K562 (cell line): ENCODE results near the gene FAM53B. TPM values are rescaled to one million over a fixed set of nuclear protein-coding genes. Genes with fewer than 3 reads are reported as not detected.

Experiments
- ATAC-seq: fragments of 200-7000 bp; cut with Tn5 transposase; 3 replicates; pipeline ENCODE4 v1.9.1; 2020; ENCODE audit warnings: moderate library complexity
- BruUV-seq: library from RNA; stranded (reverse); fragments of 400-500 nt; replicated peaks from 2 replicates; lab custom pipeline; 2021; lab: Mats Ljungman, UMichigan
- CTCF ChIA-PET: fragments of 300-600 bp; formaldehyde crosslinking; extraction: SDS; loops from one replicate; lab custom pipeline; 2021; ENCODE audit warnings: low intra/inter-chr PET ratio; lab: Yijun Ruan, JAX
- POLR2A ChIA-PET: fragments of 300-600, 350-650 bp; sonication (Branson Sonifier 250); formaldehyde crosslinking; extraction: SDS; loops from one replicate; lab custom pipeline; 2021; ENCODE audit warnings: antibody characterized with exemption, inconsistent platforms; lab: Yijun Ruan, JAX
- DNase-seq, 4 experiments: peaks; one replicate each; pipeline versions ENCODE4 v3.0.0 to v3.0.0-alpha.2; 2011 to 2018; ENCODE audit warnings: low spot score in 3 of 4, mixed read lengths in 3 of 4; ENCODE audit errors: extremely low read depth in 1 of 4
- FAIRE-seq: peaks from 2 replicates; lab custom pipeline; 2011; peaks lifted over from hg19 to GRCh38; lab: Jason Lieb, UNC
- H2AFZ ChIP-seq: 2 replicates; pipeline ENCODE4 v1.6.0; 2011; ENCODE audit warnings: low read depth, low read length, control low read depth, inconsistent platforms
- H3K27ac ChIP-seq: fragments of 200-600 bp; 3 replicates; pipeline ENCODE4 v1.8.0; 2011; ENCODE audit warnings: low read depth, mild to moderate bottlenecking, control low read depth, inconsistent platforms, low read length, moderate library complexity, mixed read lengths; ENCODE audit errors: extremely low read depth
- H3K27me3 ChIP-seq, 2 experiments: fragments of 300-600 bp in 1 of 2; 2 replicates in 1 of 2; 3 replicates in 1 of 2; pipeline versions ENCODE4 v1.6.0 to v1.8.0; 2011; ENCODE audit warnings: inconsistent platforms in 2 of 2, low read length in 2 of 2, mild to moderate bottlenecking in 1 of 2, mixed read lengths in 1 of 2, moderate library complexity in 1 of 2; ENCODE audit not compliant: control insufficient read depth in 2 of 2, insufficient read depth in 2 of 2
- H3K36me3 ChIP-seq: fragments of 300-600 bp; 3 replicates; pipeline ENCODE4 v1.8.0; 2011; ENCODE audit warnings: mild to moderate bottlenecking, low read length, inconsistent platforms; ENCODE audit not compliant: control insufficient read depth, insufficient read depth
- H3K4me1 ChIP-seq, 2 experiments: fragments of 200-600 bp in 1 of 2; replicated peaks in 1 of 2; 2 replicates in 1 of 2; 3 replicates in 1 of 2; pipeline versions ENCODE4 v1.5.1 to v1.8.0; 2011; ENCODE audit warnings: inconsistent platforms in 2 of 2, low read length in 2 of 2, mild to moderate bottlenecking in 1 of 2, mixed read lengths in 1 of 2, moderate library complexity in 1 of 2; ENCODE audit not compliant: control insufficient read depth in 2 of 2, insufficient read depth in 2 of 2
- H3K4me2 ChIP-seq: 2 replicates; pipeline ENCODE4 v1.6.1; 2011; ENCODE audit warnings: low read length, control low read depth, inconsistent platforms, mixed read lengths; ENCODE audit not compliant: insufficient read depth
- H3K4me3 ChIP-seq: fragments of 200-600 bp; sonication (generic), shearing (Covaris generic); 2 replicates; pipeline ENCODE4 v1.5.1; 2016; ENCODE audit warnings: control low read depth, inconsistent platforms
- H3K79me2 ChIP-seq: fragments of 200-600 bp; 3 replicates; pipeline ENCODE4 v1.8.0; 2011; ENCODE audit warnings: low read length, inconsistent platforms; ENCODE audit not compliant: control insufficient read depth, insufficient read depth
- H3K9ac ChIP-seq, 2 experiments: 2 replicates each; pipeline versions ENCODE4 v1.6.0 to v1.6.1; 2011; ENCODE audit warnings: low read depth in 2 of 2, low read length in 2 of 2, control low read depth in 1 of 2, inconsistent platforms in 1 of 2, mild to moderate bottlenecking in 1 of 2, mixed read lengths in 1 of 2; ENCODE audit not compliant: insufficient read depth in 1 of 2
- H3K9me1 ChIP-seq: one replicate; pipeline ENCODE4 v1.6.0; 2011; ENCODE audit warnings: inconsistent platforms, mild to moderate bottlenecking, low read length, moderate library complexity; ENCODE audit not compliant: control insufficient read depth, insufficient read depth
- H3K9me3 ChIP-seq: replicated peaks from 2 replicates; pipeline ENCODE4 v1.5.1; 2011; ENCODE audit warnings: low read depth, low read length, inconsistent platforms; ENCODE audit not compliant: control insufficient read depth, insufficient read depth
- H4K20me1 ChIP-seq: replicated peaks from 2 replicates; pipeline ENCODE4 v1.6.1; 2011; ENCODE audit warnings: low read length, inconsistent platforms, mixed read lengths; ENCODE audit not compliant: control insufficient read depth, insufficient read depth
- ATF1 ChIP-seq, 2 experiments: fragments of 450-650 bp in 1 of 2; IDR thresholded peaks; 2 replicates each; pipeline ENCODE4 v1.6.1; 2016; ENCODE audit warnings: missing compliant biosample characterization in 1 of 2, missing genetic modification characterization in 1 of 2
- ETV6 ChIP-seq, 3 experiments: fragments of 150-350 bp in 1 of 3; sonication (generic) in 1 of 3; formaldehyde crosslinking in 1 of 3; IDR thresholded peaks; 2 replicates each; pipeline versions ENCODE4 v1.6.1 to v1.8.0; 2014 to 2022; ENCODE audit warnings: borderline replicate concordance in 2 of 3, low read depth in 2 of 3, antibody characterized with exemption in 1 of 3, low read length in 1 of 3, mild to moderate bottlenecking in 1 of 3, missing genetic modification reagents in 1 of 3
- KDM5B ChIP-seq: fragments of 200-600 bp; sonication (generic); IDR thresholded peaks from 2 replicates; pipeline ENCODE4 v1.6.1; 2012; ENCODE audit warnings: low read depth, mild to moderate bottlenecking, moderate library complexity, low read length, control low read depth, inconsistent platforms; ENCODE audit not compliant: insufficient replicate concordance
- KLF10 ChIP-seq: fragments of 250-450 bp; sonication (Bioruptor Pico); IDR thresholded peaks from 2 replicates; pipeline ENCODE4 v1.6.1; 2021; ENCODE audit warnings: matching md5 sums
- MAZ ChIP-seq, 2 experiments: fragments of 450-650 bp in 1 of 2; sonication (generic) in 1 of 2; formaldehyde crosslinking; IDR thresholded peaks in 1 of 2; conservative IDR thresholded peaks in 1 of 2; 2 replicates each; pipeline versions ENCODE4 v1.4.0 to v1.5.0; 2020; ENCODE audit warnings: mild to moderate bottlenecking in 1 of 2, missing genetic modification reagents in 1 of 2
- NR1H2 ChIP-seq: sonication (generic); formaldehyde crosslinking; IDR thresholded peaks from 2 replicates; pipeline ENCODE4 v1.4.0; 2020; ENCODE audit warnings: mild to moderate bottlenecking, missing genetic modification reagents
- RUNX1 ChIP-seq: sonication (generic); IDR thresholded peaks from 2 replicates; pipeline ENCODE4 v1.6.1; 2016; ENCODE audit warnings: antibody characterized with exemption, low read depth
- SREBF1 ChIP-seq: fragments of 150-350 bp; IDR thresholded peaks from 2 replicates; pipeline ENCODE4 v1.6.1; 2014; ENCODE audit warnings: antibody characterized with exemption, low read depth, low read length, borderline replicate concordance
- WGBS: fragments of 100-300 bp; shearing (Covaris generic); methylation state at CpG from one replicate; pipeline ENCODE4 v1.1.6; 2016; ENCODE audit warnings: low coverage, mixed read lengths; ENCODE audit not compliant: insufficient coverage; ENCODE audit errors: missing lambda C conversion rate; 5-methylcytosine and 5-hydroxymethylcytosine counted together
- in situ Hi-C: fragments of 300-500 bp; cut with MboI; formaldehyde crosslinking; loops from 4 replicates; pipeline ENCODE4 v1.15.0; 2018; ENCODE audit warnings: inconsistent platforms, mixed read lengths
- intact Hi-C: fragments of 100-400 bp; cut with micrococcal nuclease; formaldehyde crosslinking; loops from 2 replicates; pipeline ENCODE4 v1.14.2; 2022
- polyA plus RNA-seq, 8 experiments: library from polyadenylated mRNA; depleted of rRNA in 4 of 8; stranded (reverse) in 5 of 8; unstranded in 3 of 8; fragments of >200 nt; fragmentation: Nextera tagmentation in 2 of 8; fragmentation: Illumina TruSeq in 1 of 8; extraction: Ambion mirVana in 2 of 8; extraction: Trizol in 1 of 8; gene quantifications; 2 replicates each; pipeline versions ENCODE4 v1.2.1 to v1.2.3, GENCODE V29; 2011 to 2014; ENCODE audit warnings: inconsistent platforms in 1 of 8, missing spikeins in 1 of 8
- total RNA-seq, 7 experiments: library from RNA; depleted of rRNA in 6 of 7; stranded (reverse); fragments of >200 nt in 6 of 7; fragmentation: Illumina TruSeq in 2 of 7; extraction: Trizol in 2 of 7; gene quantifications; 2 replicates each; pipeline versions ENCODE4 v1.2.1 to v1.2.3, GENCODE V29; 2011 to 2021; ENCODE audit warnings: low replicate concordance in 1 of 7

The FAM53B gene
- total and polyA plus RNA-seq, 9 of the 15 experiments (the other 6 are each of a cell fraction or from before 2014, with no cell fraction given): 0.03 to 16.5 (median 5.0) TPM

- no TSS peak for BruUV-seq
- intact Hi-C loops: no loop called here
- DNase-seq (no peak), ATAC-seq (no peak), FAIRE-seq (no peak)
- TF ChIP-seq ATF1 (CRISPR knock-in tag; IDR thresholded peaks at IDR 0.05) (no peak), ATF1 (tag; IDR thresholded peaks at IDR 0.05) (no peak), MAZ (CRISPR knock-in tag; conservative IDR thresholded peaks at IDR 0.05 in 1 of 2, IDR thresholded peaks at IDR 0.05 in 1 of 2) (no peak), KLF10 (CRISPR knock-in tag) (no peak), NR1H2 (CRISPR knock-in tag) (no peak), ETV6 (IDR thresholded peaks at IDR 0.05; ENCODE audit: borderline replicate concordance in 1 of 2, low read depth in 2 of 2, low read length in 1 of 2) (no peak), ETV6 (CRISPR knock-in tag; IDR thresholded peaks at IDR 0.05; ENCODE audit: borderline replicate concordance) (no peak), SREBF1 (no peak), KDM5B (no peak), RUNX1 (no peak)
- peaks cover 9% of the 10 kb centered on the region; the same call in 1 of the 3 replicates for H3K36me3 ChIP-seq
- H3K79me2 ChIP-seq: peaks cover 18% of the 10 kb centered on the region
- no peak overlapping the region for H3K9ac ChIP-seq
- WGBS: 97% methylated on average over 12 of the region's 12 CpGs
- H3K27me3 ChIP-seq: no peaks in the 10 kb centered on the region
- in situ Hi-C loops: no loop called here
- ChIA-PET POLR2A (no interaction called here), CTCF (no interaction called here)
- H4K20me1 ChIP-seq: no peaks in the 10 kb centered on the region
- H3K4me1 ChIP-seq: peaks cover 35 to 50% of the 10 kb centered on the region in 2 experiments
- H3K4me2 ChIP-seq: no peak overlapping the region
- no peaks in the 10 kb centered on the region for H3K9me1 ChIP-seq
- H2AFZ ChIP-seq: no peak overlapping the region
- no peak overlapping the region for H3K27ac ChIP-seq
- H3K9me3 ChIP-seq: no peaks in the 10 kb centered on the region; the same call in 1 of the 2 replicates
- H3K4me3 ChIP-seq: no peak overlapping the region
Observed at GRCh38 chr10:124650263-124650662, 93.9 kb downstream of the FAM53B start.
